ES-I3 (cell line): Measurements from ENCODE around the gene APOL5.
"Not testable (repeated sequence)": the region's sequence is repeated elsewhere in the genome, so short reads cannot be mapped to it uniquely, and the experiment has no call there.

Experiments
- H3K36me3 ChIP-seq: 2 replicates; pipeline ENCODE4 v1.6.1; 2013; ENCODE audit warnings: mild to moderate bottlenecking, low read length, control low read depth, moderate library complexity; ENCODE audit not compliant: insufficient read depth
- H3K4me1 ChIP-seq: 2 replicates; pipeline ENCODE4 v1.6.1; 2013; ENCODE audit warnings: mild to moderate bottlenecking, control low read depth, low read length; ENCODE audit not compliant: insufficient read depth
- H3K9ac ChIP-seq: 2 replicates; pipeline ENCODE4 v1.6.1; 2013; ENCODE audit warnings: low read depth, mild to moderate bottlenecking, low read length, moderate library complexity
- H3K9me3 ChIP-seq: 2 replicates; pipeline ENCODE4 v1.6.1; 2013; ENCODE audit warnings: mild to moderate bottlenecking, low read length, moderate library complexity; ENCODE audit not compliant: control insufficient read depth, insufficient read depth

The APOL5 gene

DNA sequence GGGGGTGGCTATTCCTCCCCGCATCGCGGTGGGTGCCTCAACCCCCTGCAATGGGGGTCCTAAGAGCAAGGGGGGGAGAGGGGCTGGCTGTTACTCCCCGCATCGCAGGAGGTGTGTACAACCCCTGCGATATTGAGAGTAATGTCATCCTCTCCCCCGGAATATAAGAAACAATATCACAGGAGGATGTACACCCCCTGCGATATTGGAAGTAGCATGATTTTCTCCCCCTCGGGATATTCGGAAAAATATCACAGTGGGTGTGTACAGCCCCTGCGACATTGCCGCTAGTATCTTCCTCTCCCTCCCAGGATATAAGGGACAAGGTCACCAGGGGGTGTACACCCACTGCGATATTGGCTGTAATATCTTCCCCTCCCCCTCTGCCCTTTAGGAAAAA lies 22.5 kb upstream of the APOL5 start:
- no peaks in the 10 kb centered on the region for H3K9me3 ChIP-seq
- no peak overlapping the region for H3K9ac ChIP-seq
- no peaks in the 10 kb centered on the region for H3K36me3 ChIP-seq
- no peaks in the 10 kb centered on the region for H3K4me1 ChIP-seq

DNA sequence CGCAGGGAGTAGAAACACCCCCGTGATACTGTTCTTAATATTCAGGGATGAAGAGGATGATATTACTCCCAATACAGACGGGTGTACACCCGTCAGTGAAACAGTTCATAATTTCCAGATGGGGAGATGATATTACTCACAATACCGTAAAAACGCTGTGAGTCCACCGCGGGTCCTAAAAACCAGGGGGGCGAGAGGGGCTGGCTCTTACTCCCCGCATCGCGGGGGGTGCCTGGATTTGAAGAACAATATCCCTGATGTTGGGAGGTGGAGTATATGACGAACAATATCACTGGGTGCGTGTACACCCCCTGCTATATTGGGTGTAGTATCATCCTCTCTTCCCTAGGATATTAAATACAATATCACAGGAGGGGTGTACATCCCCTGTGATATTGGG lies 20.5 kb upstream of the APOL5 start:
- Histone ChIP-seq H3K36me3 (no peaks in the 10 kb centered on the region), H3K4me1 (no peaks in the 10 kb centered on the region), H3K9ac (no peak overlapping the region), H3K9me3 (no peaks in the 10 kb centered on the region)

DNA sequence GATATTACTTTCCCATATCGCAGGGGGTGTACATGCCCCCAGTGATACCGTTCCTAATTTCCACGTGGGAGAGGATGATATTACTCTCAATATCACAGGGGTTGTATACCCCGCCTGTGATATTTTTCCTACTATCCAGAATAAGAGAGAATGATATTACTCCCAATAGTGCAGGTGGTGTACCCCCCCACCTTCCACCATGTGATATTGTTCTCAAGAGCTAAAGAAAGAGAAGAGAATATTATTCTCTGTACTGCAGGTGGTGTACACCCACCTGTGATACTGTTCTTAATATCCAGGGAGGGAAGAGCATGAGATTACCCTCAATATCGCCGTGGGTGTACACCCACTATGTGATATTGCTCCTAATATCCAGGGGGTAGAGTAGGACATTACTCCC lies 17.8 kb upstream of the APOL5 start:
- not testable (repeated sequence) for H3K4me1 ChIP-seq, H3K36me3 ChIP-seq, H3K9ac ChIP-seq, H3K9me3 ChIP-seq

GRCh38 chr22:35703861-35704584 lies 13.6 kb upstream of the APOL5 start:
- Histone ChIP-seq H3K4me1 (no peaks in the 10 kb centered on the region), H3K9me3 (no peaks in the 10 kb centered on the region), H3K9ac (no peak overlapping the region), H3K36me3 (no peaks in the 10 kb centered on the region)

GRCh38 chr22:35705141-35705540 lies 12.5 kb upstream of the APOL5 start:
- Histone ChIP-seq H3K9ac (no peak overlapping the region), H3K9me3 (no peaks in the 10 kb centered on the region), H3K36me3 (no peaks in the 10 kb centered on the region), H3K4me1 (no peaks in the 10 kb centered on the region)

- Histone ChIP-seq H3K9ac (no peak overlapping the region), H3K9me3 (no peaks in the 10 kb centered on the region), H3K4me1 (no peaks in the 10 kb centered on the region), H3K36me3 (no peaks in the 10 kb centered on the region)
Observed at GRCh38 chr22:35708453-35708852, 9.2 kb upstream of the APOL5 start.

GRCh38 chr22:35708917-35709316 lies 8.8 kb upstream of the APOL5 start:
- Histone ChIP-seq H3K9ac (no peak overlapping the region), H3K4me1 (no peaks in the 10 kb centered on the region)

DNA sequence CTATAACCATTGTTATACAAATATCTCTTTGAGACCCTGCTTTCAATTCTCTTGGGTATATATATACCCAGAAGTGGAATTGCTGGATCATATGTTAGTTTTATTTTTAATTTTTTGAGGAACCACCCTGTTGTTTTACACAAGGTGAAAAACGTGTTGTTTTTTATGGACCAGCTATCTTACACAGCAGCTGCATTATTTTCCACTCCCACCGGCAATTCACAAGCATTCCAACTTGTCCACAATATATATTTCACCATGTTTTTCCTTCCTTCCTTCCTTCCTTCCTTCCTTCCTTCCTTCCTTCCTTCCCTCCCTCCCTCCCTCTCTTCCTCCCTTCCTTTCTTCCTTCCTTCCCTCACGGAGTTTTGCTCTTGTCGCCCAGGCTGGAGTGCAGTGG lies 6.3 kb upstream of the APOL5 start:
- H3K9me3 ChIP-seq = no peaks in the 10 kb centered on the region
- H3K4me1 ChIP-seq = no peaks in the 10 kb centered on the region
- no peak overlapping the region for H3K9ac ChIP-seq
- H3K36me3 ChIP-seq = no peaks in the 10 kb centered on the region

More at GRCh38 chr22:35708917-35709316, 8.8 kb upstream of the APOL5 start:
- Histone ChIP-seq H3K36me3 (no peaks in the 10 kb centered on the region), H3K9me3 (no peaks in the 10 kb centered on the region)

DNA sequence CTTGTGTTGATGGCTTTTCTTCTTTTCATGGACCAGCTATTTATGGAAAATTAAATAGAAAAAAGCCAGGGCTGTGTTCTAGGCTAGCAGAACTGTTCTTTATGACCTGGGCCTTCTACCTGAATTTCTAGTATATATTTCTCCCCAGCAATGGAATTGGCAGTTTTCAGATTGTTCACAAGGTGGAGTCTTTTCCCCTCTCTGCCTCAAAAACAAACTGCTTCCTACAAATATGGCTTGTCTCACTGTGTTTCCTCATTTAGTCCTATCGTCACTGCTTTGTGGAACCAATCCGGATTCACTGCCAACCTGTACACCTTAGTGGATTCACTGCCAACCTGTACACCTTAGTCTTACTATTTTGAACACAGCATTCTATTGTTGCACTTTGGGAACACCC lies 5.0 kb upstream of the APOL5 start:
- no peaks in the 10 kb centered on the region for H3K36me3 ChIP-seq
- H3K9ac ChIP-seq = no peak overlapping the region
- no peaks in the 10 kb centered on the region for H3K4me1 ChIP-seq
- H3K9me3 ChIP-seq = no peaks in the 10 kb centered on the region

GRCh38 chr22:35719212-35719875 lies 1.7 kb downstream of the APOL5 start:
- Histone ChIP-seq H3K9ac (no peak overlapping the region), H3K9me3 (no peaks in the 10 kb centered on the region)

DNA sequence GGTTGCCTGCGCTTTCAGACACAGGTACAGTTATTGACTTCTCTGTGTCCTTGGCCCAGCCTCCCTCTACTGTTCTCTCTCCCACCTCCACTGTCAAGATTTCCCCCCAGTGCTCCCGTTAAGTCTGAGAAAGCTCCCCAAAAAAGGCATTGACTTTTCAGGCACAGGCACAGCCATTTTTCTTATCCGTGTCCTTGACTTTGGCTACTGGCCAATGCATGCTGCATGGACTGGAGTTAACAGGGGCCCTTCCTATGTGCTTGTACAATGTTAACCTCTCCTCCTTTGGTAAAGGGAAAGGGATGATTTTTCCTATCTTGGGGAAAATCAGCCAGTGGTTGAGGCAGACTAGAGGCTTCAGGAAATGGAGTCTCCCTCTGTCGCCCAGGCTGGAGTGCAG lies 4.3 kb downstream of the APOL5 start:
- Histone ChIP-seq H3K9ac (no peak overlapping the region), H3K4me1 (no peaks in the 10 kb centered on the region), H3K36me3 (no peaks in the 10 kb centered on the region), H3K9me3 (no peaks in the 10 kb centered on the region)

More at GRCh38 chr22:35719212-35719875, 1.7 kb downstream of the APOL5 start:
- no peaks in the 10 kb centered on the region for H3K36me3 ChIP-seq
- no peaks in the 10 kb centered on the region for H3K4me1 ChIP-seq

GRCh38 chr22:35725521-35725920 lies 7.8 kb downstream of the APOL5 start:
- Histone ChIP-seq H3K4me1 (no peaks in the 10 kb centered on the region), H3K9me3 (no peaks in the 10 kb centered on the region), H3K36me3 (no peaks in the 10 kb centered on the region), H3K9ac (no peak overlapping the region)

GRCh38 chr22:35726398-35726797 lies 8.7 kb downstream of the APOL5 start:
- H3K36me3 ChIP-seq = no peaks in the 10 kb centered on the region
- no peak overlapping the region for H3K9ac ChIP-seq
- H3K4me1 ChIP-seq = no peaks in the 10 kb centered on the region
- no peaks in the 10 kb centered on the region for H3K9me3 ChIP-seq

DNA sequence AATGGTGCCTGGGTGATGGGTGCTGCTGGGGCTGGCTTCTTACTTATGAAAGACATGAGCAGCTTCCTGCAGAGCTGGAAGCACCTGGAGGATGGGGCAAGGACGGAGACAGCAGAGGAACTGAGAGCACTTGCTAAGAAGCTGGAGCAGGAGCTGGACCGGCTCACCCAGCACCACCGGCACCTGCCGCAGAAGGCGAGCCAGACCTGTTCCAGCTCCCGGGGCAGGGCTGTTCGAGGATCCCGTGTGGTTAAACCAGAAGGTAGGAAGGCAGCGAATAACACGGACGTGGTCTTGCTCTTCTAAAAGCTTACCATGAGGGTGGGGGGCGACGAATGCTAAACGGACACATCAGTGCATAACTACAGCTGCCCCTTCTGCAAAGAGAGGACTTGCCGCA lies 9.3 kb downstream of the APOL5 start:
- no peak overlapping the region for H3K9ac ChIP-seq
- H3K4me1 ChIP-seq = no peaks in the 10 kb centered on the region
- no peaks in the 10 kb centered on the region for H3K9me3 ChIP-seq
- no peaks in the 10 kb centered on the region for H3K36me3 ChIP-seq

DNA sequence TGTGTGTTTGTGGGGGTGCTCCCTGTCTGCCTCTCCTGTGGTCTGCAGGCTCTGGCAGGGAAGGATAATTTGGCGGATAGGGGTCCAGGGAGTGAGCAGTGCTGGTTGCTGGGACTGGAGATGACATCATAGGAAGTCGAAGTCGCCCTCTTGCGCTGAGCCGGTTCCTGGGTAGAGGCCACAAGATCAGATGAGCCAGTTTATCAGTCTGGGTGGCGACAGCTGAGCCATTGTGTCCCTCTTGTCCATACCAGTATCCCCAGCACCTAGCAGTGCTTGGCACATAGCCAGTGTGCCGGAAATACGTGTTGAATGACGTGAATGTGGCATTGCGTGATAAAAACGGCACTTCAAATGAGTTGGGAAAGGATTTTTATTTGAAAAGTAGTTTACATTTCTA lies 9.8 kb downstream of the APOL5 start:
- Histone ChIP-seq H3K36me3 (no peaks in the 10 kb centered on the region), H3K9ac (no peak overlapping the region), H3K4me1 (no peaks in the 10 kb centered on the region), H3K9me3 (no peaks in the 10 kb centered on the region)
